Measurements from ENCODE around the gene PCNX2. TPM values are rescaled to one million over a fixed set of nuclear protein-coding genes. Genes with fewer than 3 reads are reported as not detected.
"Not testable (repeated sequence)": the region's sequence is repeated elsewhere in the genome, so short reads cannot be mapped to it uniquely, and the experiment has no call there.

PCNX2 gene
- total RNA-seq, 4 donors from 2014 or later, result 7.3 to 16.6 (median 12.7) TPM

GRCh38 chr1:233113009-233113879 lies 182.3 kb downstream of the PCNX2 start:
- TF ChIP-seq CTCF (IDR thresholded peaks at IDR 0.05), result no peak
- peak; percentile 56 for DNase-seq (ENCODE audit: low spot score)
- peak; percentile 87 for ATAC-seq (ENCODE audit: low FRiP score)

GRCh38 chr1:233112186-233113008 lies 183.1 kb downstream of the PCNX2 start:
- DNase-seq (ENCODE audit: low spot score) (no peak), ATAC-seq (ENCODE audit: low FRiP score) (no peak)
- TF ChIP-seq CTCF (IDR thresholded peaks at IDR 0.05), result no peak

- ATAC-seq (ENCODE audit: low FRiP score) (no peak), DNase-seq (ENCODE audit: low spot score) (no peak)
- no peak for TF ChIP-seq CTCF (IDR thresholded peaks at IDR 0.05)
Observed at GRCh38 chr1:233111731-233112130, 183.8 kb downstream of the PCNX2 start.

- ATAC-seq (ENCODE audit: low FRiP score), result no peak
- DNase-seq (ENCODE audit: low spot score), result no peak
- TF ChIP-seq CTCF (IDR thresholded peaks at IDR 0.05), result no peak
Observed at GRCh38 chr1:233109096-233109495, 186.4 kb downstream of the PCNX2 start.

GRCh38 chr1:233107716-233108130 lies 187.8 kb downstream of the PCNX2 start:
- DNase-seq (ENCODE audit: low spot score); ATAC-seq (ENCODE audit: low FRiP score): not testable (repeated sequence)

GRCh38 chr1:233107130-233107660 lies 188.3 kb downstream of the PCNX2 start:
- no peak for TF ChIP-seq CTCF (IDR thresholded peaks at IDR 0.05)
- ATAC-seq (ENCODE audit: low FRiP score) (no peak), DNase-seq (ENCODE audit: low spot score) (no peak)

GRCh38 chr1:233105225-233105624 lies 190.3 kb downstream of the PCNX2 start:
- no peak for TF ChIP-seq CTCF (IDR thresholded peaks at IDR 0.05)
- ATAC-seq (ENCODE audit: low FRiP score) (peak; percentile 57), DNase-seq (ENCODE audit: low spot score) (no peak)
